DMS 273 (cell line): Measurements from ENCODE around the gene CSNK2A1.

Source experiments
- DNase-seq: peaks from one replicate; lab custom pipeline; 2025; ENCODE audit not compliant: unreplicated experiment; lab: John Stamatoyannopoulos, UW

Gene CSNK2A1

GRCh38 chr20:432677-433299 is 110.8 kb downstream of the CSNK2A1 start:
- DNase-seq, result no peak

GRCh38 chr20:432208-432607 is 111.4 kb downstream of the CSNK2A1 start:
- no peak for DNase-seq

DNA sequence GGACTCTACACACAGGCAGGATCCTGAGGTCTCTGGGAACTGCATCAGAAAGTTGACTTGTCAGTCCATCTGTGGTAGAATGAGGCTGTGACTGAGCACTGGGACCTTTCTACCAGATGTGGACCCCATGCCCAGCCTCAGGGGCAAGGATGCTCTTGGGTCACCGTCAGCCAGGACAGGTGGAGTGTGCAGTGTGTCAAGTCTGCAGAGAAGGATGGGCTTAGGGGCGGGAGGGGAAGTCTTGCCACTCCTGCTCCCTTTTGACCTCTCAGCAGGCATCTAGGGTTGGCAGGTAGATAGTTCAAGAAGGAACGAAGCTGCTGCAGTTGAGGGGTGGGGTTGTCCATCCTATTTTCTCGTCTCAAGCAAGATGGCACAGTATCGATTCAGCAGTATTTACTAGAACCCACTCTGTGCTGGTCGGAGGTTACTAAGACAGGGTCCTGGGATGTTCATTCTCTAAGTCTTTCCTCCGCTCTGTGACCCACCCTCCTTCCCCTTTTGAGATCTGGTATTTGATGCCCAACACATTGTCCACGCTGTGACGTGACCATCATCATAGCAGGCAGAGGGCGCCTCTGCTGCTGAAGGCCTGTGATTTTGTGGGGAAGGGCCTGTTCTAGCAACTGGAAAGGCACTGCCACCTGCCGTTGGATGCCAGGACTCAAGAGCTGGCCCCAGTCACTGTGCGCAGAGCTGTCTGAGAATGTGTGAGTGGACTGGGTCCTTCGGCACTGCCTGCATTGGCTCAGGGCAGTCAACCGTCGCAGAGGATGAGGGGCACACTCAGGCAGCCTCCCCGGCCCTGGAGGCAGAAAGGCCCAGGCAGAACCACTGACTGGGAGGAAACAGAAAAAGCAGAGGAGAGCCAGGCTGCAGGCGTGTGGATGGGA is 112.3 kb downstream of the CSNK2A1 start:
- DNase-seq, result peak; percentile 91

GRCh38 chr20:430091-430999 is 113.2 kb downstream of the CSNK2A1 start:
- DNase-seq, result no peak

- DNase-seq, result no peak
Measured at GRCh38 chr20:428658-429200, 114.9 kb downstream of the CSNK2A1 start.

DNA sequence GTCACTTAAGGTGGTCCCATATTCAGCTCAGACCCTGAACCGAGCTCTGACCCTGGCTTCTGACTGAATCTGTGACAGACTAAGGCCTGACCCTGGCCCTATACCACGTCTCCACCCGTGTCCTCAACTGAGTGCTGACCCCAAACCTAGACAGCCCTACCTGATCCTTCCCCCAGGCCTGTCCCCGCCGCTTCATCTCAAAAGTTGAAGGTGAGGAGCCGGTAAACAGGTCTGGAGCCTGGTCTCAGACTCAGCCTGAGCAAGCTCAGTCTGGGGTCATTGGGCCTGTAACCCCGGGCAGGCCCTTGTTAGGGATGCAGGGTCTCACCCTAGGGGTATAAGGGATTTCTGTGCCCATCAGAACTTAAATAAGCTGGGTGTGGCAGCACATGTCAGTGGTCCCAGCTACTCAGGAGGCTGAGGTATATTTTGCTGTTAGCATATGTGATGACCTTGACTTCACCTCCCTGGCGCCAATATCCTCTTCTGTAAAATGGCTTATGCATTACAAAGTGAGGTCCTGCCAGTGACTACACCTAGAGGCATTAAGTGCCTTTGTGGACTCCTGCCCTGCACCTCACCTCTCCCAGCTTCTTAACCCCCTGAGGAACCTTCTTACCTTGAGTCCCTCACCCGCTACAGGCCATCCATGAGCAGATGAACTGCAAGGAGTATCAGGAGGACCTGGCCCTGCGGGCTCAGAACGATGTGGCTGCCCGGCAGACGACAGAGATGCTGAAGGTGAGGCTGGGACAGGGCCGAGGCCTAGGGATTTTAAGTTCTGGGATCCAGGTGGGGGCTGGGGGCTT is 115.5 kb downstream of the CSNK2A1 start:
- DNase-seq, result no peak

DNA sequence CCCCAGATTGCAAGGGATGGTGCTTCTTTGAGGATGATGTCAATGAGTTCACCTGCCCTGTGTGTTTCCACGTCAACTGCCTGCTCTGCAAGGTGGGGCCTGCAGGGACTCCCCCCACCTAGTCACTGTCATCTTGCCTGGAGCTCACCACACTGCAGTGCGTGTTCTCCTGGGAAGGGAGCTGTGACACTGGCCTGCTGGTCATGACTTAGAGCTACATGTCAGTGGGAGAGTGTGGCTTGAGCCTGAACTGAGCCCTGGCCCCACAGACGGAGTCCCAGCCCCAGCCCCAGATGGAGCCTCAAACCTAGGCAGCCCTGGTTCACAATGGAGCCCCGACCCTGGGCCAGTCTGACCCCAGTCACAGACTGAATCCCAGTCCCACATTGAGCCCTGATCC is 116.2 kb downstream of the CSNK2A1 start:
- no peak for DNase-seq

DNA sequence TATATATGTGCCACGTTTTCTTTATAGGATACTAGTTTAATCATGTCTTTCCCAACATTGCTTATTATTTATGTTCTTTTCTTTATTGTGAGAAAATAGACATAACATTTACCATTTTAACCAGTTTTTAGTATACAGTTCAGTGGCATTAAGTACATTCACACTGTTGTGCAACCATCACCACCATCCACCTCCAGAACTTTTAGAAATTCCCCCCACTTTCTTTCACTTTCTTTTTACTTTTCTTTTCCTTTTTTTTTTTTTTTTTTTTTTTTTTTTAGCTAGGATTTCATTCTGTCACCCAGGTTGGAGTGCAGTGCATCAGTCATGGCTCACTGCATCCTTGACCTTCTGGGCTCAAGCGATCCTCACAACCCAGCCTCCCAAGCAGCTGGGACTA is 117.0 kb downstream of the CSNK2A1 start:
- DNase-seq, result no peak
